Ishikawa (cell line): ENCODE results near the gene IL2RA.

ENCODE experiments used
- CEBPB ChIP-seq: IDR thresholded peaks from 2 replicates; pipeline ENCODE4 v1.6.1; 2012
- EGR1 ChIP-seq: IDR thresholded peaks from 2 replicates; pipeline ENCODE4 v1.6.1; 2012
- EP300 ChIP-seq: IDR thresholded peaks from 2 replicates; pipeline ENCODE4 v1.6.1; 2012; ENCODE audit warnings: borderline replicate concordance
- NFIC ChIP-seq: IDR thresholded peaks from 2 replicates; pipeline ENCODE4 v1.6.1; 2012
- RAD21 ChIP-seq: IDR thresholded peaks from 2 replicates; pipeline ENCODE4 v1.6.1; 2012; ENCODE audit warnings: low read depth
- TCF12 ChIP-seq: IDR thresholded peaks from 2 replicates; pipeline ENCODE4 v1.6.1; 2012; ENCODE audit warnings: low read depth
- TEAD4 ChIP-seq: IDR thresholded peaks from 2 replicates; pipeline ENCODE4 v1.6.1; 2012
- TF ChIP-seq, protein P1 (sequence below): IDR thresholded peaks from 2 replicates; pipeline ENCODE4 v1.6.1; 2012; ENCODE audit warnings: low read depth, mild to moderate bottlenecking
- TF ChIP-seq, protein P2 (sequence below): IDR thresholded peaks from 2 replicates; pipeline ENCODE4 v1.6.1; 2012

DNA sequence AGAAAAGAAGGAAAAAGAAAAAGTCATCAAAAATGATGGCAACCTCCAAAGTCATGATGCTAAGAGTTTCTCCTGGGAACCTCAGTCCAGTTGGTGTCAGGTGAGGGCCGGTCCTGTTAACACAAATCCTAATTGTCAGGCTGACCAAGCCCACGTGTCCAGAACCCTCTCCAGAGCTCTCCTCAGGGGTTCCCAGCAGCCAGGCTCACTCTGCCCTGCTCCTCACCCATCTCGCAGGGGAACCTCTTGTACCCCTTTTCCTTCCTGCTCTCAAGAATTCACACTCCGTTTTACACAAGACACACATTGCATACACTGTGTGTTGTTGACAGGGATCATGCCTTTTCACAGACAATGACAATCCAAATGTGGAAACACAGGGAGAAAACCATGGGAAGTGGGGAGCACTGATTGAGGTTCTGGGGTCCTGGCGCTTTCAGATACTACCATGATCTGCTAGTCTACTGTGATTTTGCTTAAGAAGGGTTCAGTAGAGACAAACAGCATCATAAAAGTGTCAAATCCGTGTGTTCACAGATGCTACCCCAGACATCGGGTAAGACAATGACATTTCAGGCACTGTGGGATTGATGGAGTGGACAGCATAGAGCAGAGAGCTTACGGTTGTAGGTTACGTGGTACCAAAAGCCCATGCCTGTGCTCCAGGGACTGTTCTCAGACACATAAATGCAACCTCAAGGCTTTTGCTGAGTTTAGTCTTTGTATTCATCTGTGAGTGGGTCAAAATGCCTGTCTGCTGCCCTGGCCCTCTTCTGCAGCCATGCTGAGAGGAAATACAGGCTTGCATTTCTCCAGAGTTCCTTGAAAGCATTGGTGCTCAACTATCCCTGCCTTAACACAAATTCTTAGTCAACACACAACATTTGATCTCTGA lies 16.0 kb downstream of the IL2RA start:
- TF ChIP-seq, protein P1, sequence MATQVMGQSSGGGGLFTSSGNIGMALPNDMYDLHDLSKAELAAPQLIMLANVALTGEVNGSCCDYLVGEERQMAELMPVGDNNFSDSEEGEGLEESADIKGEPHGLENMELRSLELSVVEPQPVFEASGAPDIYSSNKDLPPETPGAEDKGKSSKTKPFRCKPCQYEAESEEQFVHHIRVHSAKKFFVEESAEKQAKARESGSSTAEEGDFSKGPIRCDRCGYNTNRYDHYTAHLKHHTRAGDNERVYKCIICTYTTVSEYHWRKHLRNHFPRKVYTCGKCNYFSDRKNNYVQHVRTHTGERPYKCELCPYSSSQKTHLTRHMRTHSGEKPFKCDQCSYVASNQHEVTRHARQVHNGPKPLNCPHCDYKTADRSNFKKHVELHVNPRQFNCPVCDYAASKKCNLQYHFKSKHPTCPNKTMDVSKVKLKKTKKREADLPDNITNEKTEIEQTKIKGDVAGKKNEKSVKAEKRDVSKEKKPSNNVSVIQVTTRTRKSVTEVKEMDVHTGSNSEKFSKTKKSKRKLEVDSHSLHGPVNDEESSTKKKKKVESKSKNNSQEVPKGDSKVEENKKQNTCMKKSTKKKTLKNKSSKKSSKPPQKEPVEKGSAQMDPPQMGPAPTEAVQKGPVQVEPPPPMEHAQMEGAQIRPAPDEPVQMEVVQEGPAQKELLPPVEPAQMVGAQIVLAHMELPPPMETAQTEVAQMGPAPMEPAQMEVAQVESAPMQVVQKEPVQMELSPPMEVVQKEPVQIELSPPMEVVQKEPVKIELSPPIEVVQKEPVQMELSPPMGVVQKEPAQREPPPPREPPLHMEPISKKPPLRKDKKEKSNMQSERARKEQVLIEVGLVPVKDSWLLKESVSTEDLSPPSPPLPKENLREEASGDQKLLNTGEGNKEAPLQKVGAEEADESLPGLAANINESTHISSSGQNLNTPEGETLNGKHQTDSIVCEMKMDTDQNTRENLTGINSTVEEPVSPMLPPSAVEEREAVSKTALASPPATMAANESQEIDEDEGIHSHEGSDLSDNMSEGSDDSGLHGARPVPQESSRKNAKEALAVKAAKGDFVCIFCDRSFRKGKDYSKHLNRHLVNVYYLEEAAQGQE, result no peak
- TF ChIP-seq EP300 (no peak), TCF12 (no peak), CEBPB (no peak), TEAD4 (no peak), RAD21 (no peak), EGR1 (no peak), NFIC (no peak)
- TF ChIP-seq, protein P2, sequence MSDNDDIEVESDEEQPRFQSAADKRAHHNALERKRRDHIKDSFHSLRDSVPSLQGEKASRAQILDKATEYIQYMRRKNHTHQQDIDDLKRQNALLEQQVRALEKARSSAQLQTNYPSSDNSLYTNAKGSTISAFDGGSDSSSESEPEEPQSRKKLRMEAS, result no peak
